Heart right ventricle (tissue), 16 donors: ENCODE measurements around the gene CLEC4D. TPM values are rescaled to one million over a fixed set of nuclear protein-coding genes. Genes with fewer than 3 reads are reported as not detected.

Experiments used
- ATAC-seq, 8 donors: fragments of 200-7000 bp; cut with Tn5 transposase; one replicate each; pipeline ENCODE4 v1.9.1; 2020; ENCODE audit warnings: mild to moderate bottlenecking in 8 of 8, moderate library complexity in 8 of 8, moderate number of reproducible peaks in 1 of 8
- DNase-seq, 2 donors: peaks; one replicate each; pipeline ENCODE4 v3.0.0-alpha.2; 2020
- H3K27ac ChIP-seq, 10 donors: fragments of 200-600 bp; sonication (generic) in 2 of 10; one replicate each; pipeline versions ENCODE4 v1.5.0 to v1.8.0; 2020 to 2022; ENCODE audit warnings: mild to moderate bottlenecking in 3 of 10
- H3K27me3 ChIP-seq, 7 donors: fragments of 200-600 bp; one replicate each; pipeline ENCODE4 v1.8.0; 2021 to 2022; ENCODE audit warnings: mild to moderate bottlenecking in 2 of 7
- H3K36me3 ChIP-seq, 9 donors: fragments of 200-600 bp; sonication (generic) in 1 of 9; one replicate each; pipeline versions ENCODE4 v1.5.0 to v1.8.0; 2020 to 2022; ENCODE audit warnings: mild to moderate bottlenecking in 2 of 9
- H3K4me1 ChIP-seq, 9 donors: fragments of 200-600 bp; sonication (generic) in 1 of 9; one replicate each; pipeline versions ENCODE4 v1.5.0 to v1.8.0; 2020 to 2022; ENCODE audit warnings: mild to moderate bottlenecking in 4 of 9
- H3K4me3 ChIP-seq, 10 donors: fragments of 200-600 bp; sonication (generic) in 2 of 10; one replicate each; pipeline versions ENCODE4 v1.5.0 to v1.8.0; 2020 to 2022; ENCODE audit warnings: mild to moderate bottlenecking in 7 of 10, moderate library complexity in 2 of 10
- H3K9me3 ChIP-seq, 11 donors: fragments of 200-600 bp in 10 of 11; sonication (generic) in 2 of 11; one replicate each; pipeline versions ENCODE4 v1.5.0 to v1.8.0; 2013 to 2022; ENCODE audit warnings: mild to moderate bottlenecking in 2 of 11, control low read depth in 1 of 11, moderate library complexity in 1 of 11
- CTCF ChIP-seq, 9 donors: fragments of 200-600 bp; sonication (generic) in 2 of 9; IDR thresholded peaks; one replicate each; pipeline versions ENCODE4 v1.5.0 to v1.8.0; 2021 to 2022; ENCODE audit warnings: antibody characterized with exemption in 9 of 9, mild to moderate bottlenecking in 5 of 9, moderate library complexity in 1 of 9
- WGBS, 2 donors: extraction: QIAGEN DNeasy Blood & Tissue Kit; methylation state at CpG; one replicate each; pipeline ENCODE4 v1.1.7; 2013; ENCODE audit warnings: inconsistent platforms in 1 of 2; 5-methylcytosine and 5-hydroxymethylcytosine counted together
- intact Hi-C, 10 donors: fragments of 100-400 bp; cut with DNase I; formaldehyde crosslinking; loops; one replicate each; pipeline versions ENCODE4 v1.11.1 to v1.14.2; 2022
- polyA plus RNA-seq, 2 donors: library from polyadenylated mRNA; stranded (reverse); fragments of 200-250 nt; gene quantifications; one replicate each; pipeline ENCODE4 v1.2.3, GENCODE V29; 2013
- total RNA-seq, 10 donors: library from RNA; stranded (reverse); fragmentation: NEBNext Ultra II Directional in 3 of 10; extraction: Animal tissue kit (Norgen Biotek cat#: 25700) in 3 of 10; gene quantifications; one replicate each; pipeline versions ENCODE4 v1.2.1 to v1.2.4, GENCODE V29; 2021 to 2023
- donor health status: Arrhythmogenic right ventricular cardiomyopathy.
- donor health status: ischemic (EF 13 %, LVEDD 7.1; RV severe dilation, severe dysfunction).
- donor health status: healthy with polysubstance abuse.
- donor health status: DM: no; HTN: yes; CAD: no.
- donor health status: DM: no; HTN: no; CAD: no.
- donor health status: ischemic (EF 25% LVEDD 6.9; RV normal size, moderate dysfunction).
- donor health status: ischemic (EF 25% LVEDD 5.7; RV mildly dilated, moderate dysfunction).
- donor health status: healthy.
- donor health status: DM: yes; HTN: yes; CAD: no.
- donor health status: Ischemic cardiomyopathy.
- donor health status: ischemic (EF 35%, LVEDD 5.7; RV mildly dilated, moderate dysfunction).
- donor health status: nonischemic (EF 11% LVEDD 7.7; RV severe dilation, severe dysfunction).
- donor health status: DM: yes; HTN: yes; CAD: no.
- donor health status: PGD.
- donor health status: ischemic (EF 29% LVEDD 5.4; RV normal size, mild dysfunction).
- donor health status: nonischemic (EF 23%, LVEDD 6.1; RV moderate dilation, normal function).

The CLEC4D gene
- total and polyA plus RNA-seq, 12 donors, result 0.17 to 1.0 (median 0.30) TPM; not detected in 5

DNA sequence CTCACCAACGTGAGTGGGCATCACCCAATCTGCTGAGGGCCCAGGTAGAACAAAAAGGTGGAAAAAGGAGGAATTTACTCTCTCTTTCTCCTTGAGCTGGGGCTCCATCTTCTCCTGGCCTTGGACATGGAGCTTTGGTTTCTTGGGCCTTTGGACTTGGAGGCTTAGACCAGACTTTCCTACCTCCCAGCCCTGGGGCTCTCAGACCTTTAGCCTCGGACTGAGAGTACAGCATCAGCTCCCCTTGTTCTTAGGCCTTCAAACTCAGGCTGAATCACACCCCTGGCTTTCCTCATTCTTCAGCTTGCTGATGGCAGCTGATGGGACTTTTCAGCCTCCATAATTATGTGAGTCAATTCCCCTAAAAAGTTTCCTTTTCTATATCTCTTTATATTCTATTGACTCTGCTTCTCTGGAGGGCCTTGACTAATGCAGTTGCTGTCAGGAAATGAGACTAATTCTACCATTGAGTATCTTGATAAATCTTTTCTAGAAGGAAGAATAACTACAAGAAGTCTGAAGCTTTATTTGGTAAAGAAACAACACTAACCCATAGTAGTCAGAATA is 43.3 kb downstream of the CLEC4D start:
- Histone ChIP-seq H3K9me3 (peaks cover 0 to 5% (median 0%) of the 10 kb centered on the region in 11 donors), H3K4me1 (no peaks in the 10 kb centered on the region), H3K27ac (no peak overlapping the region), H3K27me3 (peaks cover 0 to 3% (median 0%) of the 10 kb centered on the region in 7 donors), H3K36me3 (no peaks in the 10 kb centered on the region), H3K4me3 (no peak overlapping the region)
- intact Hi-C loops, result no loop called here
- ATAC-seq (no peak), DNase-seq (no peak)
- WGBS, 2 donors, result 70 to 73% methylated on average over 2 of the region's 2 CpGs
- no peak for TF ChIP-seq CTCF (IDR thresholded peaks at IDR 0.05)

DNA sequence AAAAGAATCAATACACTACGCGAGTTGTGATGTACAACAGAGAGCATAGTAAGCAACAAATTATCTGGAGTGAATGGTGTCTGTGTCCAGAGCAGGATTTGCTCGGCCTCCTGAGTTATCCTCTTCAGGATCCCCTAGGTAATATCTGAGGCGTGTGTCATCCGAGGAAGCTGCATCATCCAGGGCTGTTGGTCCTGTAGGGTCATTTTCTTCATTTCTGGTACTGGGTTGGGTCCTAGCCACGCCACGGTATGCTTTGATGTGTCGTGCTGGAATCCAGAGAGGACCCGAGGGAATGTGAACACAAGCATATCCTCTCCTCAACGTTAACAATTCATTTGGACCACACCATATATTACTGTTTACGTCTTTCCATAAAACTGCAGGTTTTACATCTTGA is 46.4 kb downstream of the CLEC4D start:
- H3K9me3 ChIP-seq, result peaks cover 0 to 25% (median 14%) of the 10 kb centered on the region in 11 donors
- H3K36me3 ChIP-seq, result no peaks in the 10 kb centered on the region
- ATAC-seq (no peak), DNase-seq (no peak)
- intact Hi-C loops, result no loop called here
- H3K4me3 ChIP-seq, result no peak overlapping the region
- no peak overlapping the region for H3K27ac ChIP-seq
- peaks cover 0 to 3% (median 0%) of the 10 kb centered on the region in 7 donors for H3K27me3 ChIP-seq
- 76 to 82% methylated on average over 11 of the region's 11 CpGs for WGBS, 2 donors
- H3K4me1 ChIP-seq, result no peaks in the 10 kb centered on the region
- TF ChIP-seq CTCF (IDR thresholded peaks at IDR 0.05), result no peak

GRCh38 chr12:8561011-8561410 is 47.7 kb downstream of the CLEC4D start:
- peaks cover 0 to 3% (median 0%) of the 10 kb centered on the region in 7 donors for H3K27me3 ChIP-seq
- H3K4me1 ChIP-seq, result peaks cover 0 to 7% (median 0%) of the 10 kb centered on the region in 9 donors
- peaks cover 0 to 25% (median 14%) of the 10 kb centered on the region in 11 donors for H3K9me3 ChIP-seq
- 11 to 18% methylated on average over 4 of the region's 4 CpGs for WGBS, 2 donors
- no peak for TF ChIP-seq CTCF (IDR thresholded peaks at IDR 0.05)
- DNase-seq, result no peak
- ATAC-seq, result no peak
- no peaks in the 10 kb centered on the region for H3K36me3 ChIP-seq
- H3K4me3 ChIP-seq, result no peak overlapping the region
- intact Hi-C loops, result no loop called here
- no peak overlapping the region for H3K27ac ChIP-seq

DNA sequence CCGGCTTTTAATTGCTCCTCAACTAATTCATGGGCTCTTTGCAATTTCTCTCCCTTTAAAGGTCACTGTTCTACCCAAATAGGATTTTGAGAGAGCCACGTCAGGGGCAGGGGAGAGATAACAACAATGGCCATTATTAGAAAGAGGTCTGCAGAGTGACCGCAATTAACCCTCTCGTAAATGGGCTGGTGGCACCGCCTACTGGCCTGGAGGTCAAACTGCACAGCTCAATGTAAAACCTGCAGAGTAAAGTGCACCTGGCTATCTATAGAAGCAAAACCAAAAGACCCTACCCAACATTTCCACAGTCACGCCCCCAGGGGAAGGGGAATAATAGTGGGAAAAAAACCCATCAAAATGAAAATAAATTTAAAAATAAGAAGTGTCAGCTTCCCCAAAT is 49.0 kb downstream of the CLEC4D start:
- DNase-seq (no peak), ATAC-seq (no peak)
- intact Hi-C loops, result no loop called here
- Histone ChIP-seq H3K9me3 (peaks cover 0 to 31% (median 14%) of the 10 kb centered on the region in 11 donors), H3K36me3 (no peaks in the 10 kb centered on the region), H3K4me3 (no peak overlapping the region), H3K27ac (no peak overlapping the region), H3K27me3 (peaks cover 0 to 3% (median 0%) of the 10 kb centered on the region in 7 donors), H3K4me1 (peaks cover 0 to 16% (median 0%) of the 10 kb centered on the region in 9 donors)
- 70 to 92% methylated on average over 6 of the region's 6 CpGs for WGBS, 2 donors
- TF ChIP-seq CTCF (IDR thresholded peaks at IDR 0.05), result no peak
